ENCODE measurements around the gene HELQ.

The HELQ gene

GRCh38 chr4:83369831-83370639, 85.6 kb downstream of the HELQ start:
- DNase-seq: no peak

- no peak for DNase-seq
Measured at GRCh38 chr4:83364312-83364711, 91.3 kb downstream of the HELQ start.

GRCh38 chr4:83362492-83363329, 92.9 kb downstream of the HELQ start:
- DNase-seq: no peak

GRCh38 chr4:83361416-83362103, 94.1 kb downstream of the HELQ start:
- no peak for DNase-seq

- no peak for DNase-seq
Measured at GRCh38 chr4:83360018-83360417, 95.6 kb downstream of the HELQ start.

- no peak for DNase-seq
Measured at GRCh38 chr4:83358410-83358809, 97.2 kb downstream of the HELQ start.

Measured in T-helper 1 cell (primary cell).